ENCODE measurements around the gene RYR1. TPM values are rescaled to one million over a fixed set of nuclear protein-coding genes. Genes with fewer than 3 reads are reported as not detected.
A peak's percentile ranks its signal among the peaks of the same experiment; 100 is the strongest.

Gene RYR1
- total and polyA plus RNA-seq, 2 donors from 2014 or later: 0.69 to 2.8 TPM

DNA sequence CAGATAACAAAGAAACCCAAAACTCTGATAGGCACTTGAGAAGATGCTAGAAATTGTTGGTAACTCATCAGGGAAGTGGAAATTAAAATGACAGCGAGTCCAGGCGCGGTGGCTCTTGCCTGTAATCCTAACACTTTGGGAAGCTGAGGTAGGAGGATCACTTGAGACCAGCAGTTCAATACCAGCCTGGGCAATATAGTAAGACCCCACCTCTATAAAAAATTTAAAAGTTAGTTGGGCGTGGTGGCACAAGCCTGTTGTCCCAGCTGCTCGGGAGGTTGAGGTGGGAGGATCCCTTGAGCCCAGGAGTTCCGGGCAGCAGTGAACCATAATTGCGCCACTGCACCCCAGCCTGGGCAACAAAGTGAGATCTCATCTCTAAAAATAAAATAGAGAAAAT, 2.6 kb upstream of the RYR1 start:
- intact Hi-C loops (cut with DNase I): no loop called here
- Histone ChIP-seq H3K4me3 (ENCODE audit: low read length in 3 of 3) (no peak overlapping the region), H3K9ac (ENCODE audit: low read length in 3 of 3) (no peak overlapping the region), H3K9me3 (ENCODE audit: control insufficient read depth in 2 of 3, insufficient read depth in 1 of 3, low read length in 3 of 3) (no peaks in the 10 kb centered on the region), H3K36me3 (ENCODE audit: control insufficient read depth in 2 of 3, insufficient read depth in 3 of 3, low read length in 3 of 3) (no peaks in the 10 kb centered on the region), H3K4me1 (ENCODE audit: control insufficient read depth in 2 of 3, insufficient read depth in 2 of 3, low read depth in 1 of 3, low read length in 3 of 3) (no peaks in the 10 kb centered on the region), H3K27me3 (ENCODE audit: control insufficient read depth, insufficient read depth, low read length) (no peaks in the 10 kb centered on the region), H3K27ac (ENCODE audit: low read depth in 2 of 2, low read length in 2 of 2) (no peak overlapping the region)
- TF ChIP-seq CTCF (IDR thresholded peaks at IDR 0.05; ENCODE audit: borderline replicate concordance, extremely low read depth, insufficient read depth): no peak
- DNase-seq (no peak), FAIRE-seq (no peak)

DNA sequence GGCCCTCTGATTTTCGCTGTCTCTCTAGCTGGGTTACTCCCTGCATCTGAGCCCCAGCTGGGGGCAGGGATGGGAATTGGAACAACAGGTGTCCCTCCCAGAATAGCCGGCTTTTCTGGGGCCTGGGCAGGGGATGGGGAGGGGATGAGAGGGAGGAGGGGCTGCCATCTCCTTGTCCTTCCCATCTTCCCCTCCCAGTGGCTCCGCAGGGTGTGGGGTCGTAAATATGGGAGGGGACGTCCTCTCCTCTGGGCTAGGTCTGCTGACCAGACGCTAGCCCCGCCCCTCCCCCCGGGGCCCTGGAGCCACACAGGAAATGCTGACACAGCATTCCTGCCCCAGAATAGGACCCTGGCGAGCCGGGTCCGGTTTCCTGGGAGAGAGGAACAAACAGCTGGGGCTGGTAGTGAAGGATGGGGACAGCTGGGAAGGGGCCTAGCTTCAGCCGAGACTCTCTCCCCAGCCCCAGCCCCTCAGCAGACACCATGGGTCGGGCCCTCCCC, 1.1 kb downstream of the RYR1 start:
- DNase-seq (peak; percentile 72 to 86 (median 83)), FAIRE-seq (no peak)
- no peak for TF ChIP-seq CTCF (IDR thresholded peaks at IDR 0.05; ENCODE audit: borderline replicate concordance, extremely low read depth, insufficient read depth)
- Histone ChIP-seq H3K36me3 (ENCODE audit: control insufficient read depth in 2 of 3, insufficient read depth in 3 of 3, low read length in 3 of 3) (no peaks in the 10 kb centered on the region), H3K27me3 (ENCODE audit: control insufficient read depth, insufficient read depth, low read length) (no peaks in the 10 kb centered on the region), H3K4me3 (ENCODE audit: low read length in 3 of 3) (no peak overlapping the region), H3K9me3 (ENCODE audit: control insufficient read depth in 2 of 3, insufficient read depth in 1 of 3, low read length in 3 of 3) (no peaks in the 10 kb centered on the region), H3K9ac (ENCODE audit: low read length in 3 of 3) (no peak overlapping the region), H3K27ac (ENCODE audit: low read depth in 2 of 2, low read length in 2 of 2) (no peak overlapping the region), H3K4me1 (ENCODE audit: control insufficient read depth in 2 of 3, insufficient read depth in 2 of 3, low read depth in 1 of 3, low read length in 3 of 3) (no peaks in the 10 kb centered on the region)
- intact Hi-C loops (cut with DNase I): no loop called here

GRCh38 chr19:38437295-38437694, 3.8 kb downstream of the RYR1 start:
- Histone ChIP-seq H3K4me1 (ENCODE audit: control insufficient read depth in 2 of 3, insufficient read depth in 2 of 3, low read depth in 1 of 3, low read length in 3 of 3) (no peaks in the 10 kb centered on the region), H3K9ac (ENCODE audit: low read length in 3 of 3) (no peak overlapping the region), H3K27ac (ENCODE audit: low read depth in 2 of 2, low read length in 2 of 2) (no peak overlapping the region), H3K4me3 (ENCODE audit: low read length in 3 of 3) (no peak overlapping the region), H3K36me3 (ENCODE audit: control insufficient read depth in 2 of 3, insufficient read depth in 3 of 3, low read length in 3 of 3) (no peaks in the 10 kb centered on the region), H3K9me3 (ENCODE audit: control insufficient read depth in 2 of 3, insufficient read depth in 1 of 3, low read length in 3 of 3) (no peaks in the 10 kb centered on the region), H3K27me3 (ENCODE audit: control insufficient read depth, insufficient read depth, low read length) (no peaks in the 10 kb centered on the region)
- FAIRE-seq: no peak
- intact Hi-C loops (cut with DNase I): no loop called here
- TF ChIP-seq CTCF (IDR thresholded peaks at IDR 0.05; ENCODE audit: borderline replicate concordance, extremely low read depth, insufficient read depth): no peak
- DNase-seq: no peak

- Histone ChIP-seq H3K36me3 (ENCODE audit: control insufficient read depth in 2 of 3, insufficient read depth in 3 of 3, low read length in 3 of 3) (no peaks in the 10 kb centered on the region), H3K27ac (ENCODE audit: low read depth in 2 of 2, low read length in 2 of 2) (no peak overlapping the region), H3K9me3 (ENCODE audit: control insufficient read depth in 2 of 3, insufficient read depth in 1 of 3, low read length in 3 of 3) (no peaks in the 10 kb centered on the region), H3K4me3 (ENCODE audit: low read length in 3 of 3) (no peak overlapping the region), H3K27me3 (ENCODE audit: control insufficient read depth, insufficient read depth, low read length) (no peaks in the 10 kb centered on the region), H3K4me1 (ENCODE audit: control insufficient read depth in 2 of 3, insufficient read depth in 2 of 3, low read depth in 1 of 3, low read length in 3 of 3) (no peaks in the 10 kb centered on the region), H3K9ac (ENCODE audit: low read length in 3 of 3) (no peak overlapping the region)
- FAIRE-seq: no peak
- TF ChIP-seq CTCF (IDR thresholded peaks at IDR 0.05; ENCODE audit: borderline replicate concordance, extremely low read depth, insufficient read depth): no peak
- intact Hi-C loops (cut with DNase I): no loop called here
- no peak for DNase-seq
These were observed 4.4 kb downstream of the RYR1 start for GRCh38 chr19:38437917-38438316.
